Testis (tissue), 3 donors: ENCODE results near the gene ARL6IP1. TPM values are rescaled to one million over a fixed set of nuclear protein-coding genes. Genes with fewer than 3 reads are reported as not detected.

Experiments used
- polyA plus RNA-seq: library from polyadenylated mRNA; stranded (reverse); fragments of 350-450 nt; fragmentation: Illumina TruSeq; extraction: RNeasy Lipid Tissue Mini Kit (QIAGEN cat#74804); gene quantifications from one replicate; pipeline ENCODE4 v1.2.3, GENCODE V29; 2014; ENCODE audit warnings: low read depth, low replicate concordance; ENCODE audit not compliant: insufficient read depth
- total RNA-seq, 2 donors: library from RNA; depleted of rRNA; stranded (reverse); fragments of >200 nt; gene quantifications; one replicate each; pipeline ENCODE4 v1.2.3, GENCODE V29; 2016

Gene ARL6IP1
- total and polyA plus RNA-seq, 3 donors from 2014 or later = 219 to 392 (median 392) TPM

Other genes starting within 250 kb of the ARL6IP1 start
- gene NOMO2, start 239.5 kb downstream of the ARL6IP1 start, total RNA-seq = 100 to 1,000 TPM in 1 of 2 donors, 10 to 100 TPM in 1; 57.0 to 108 TPM
- gene NOMO2, start 239.5 kb downstream of the ARL6IP1 start, polyA plus RNA-seq = 81.6 TPM
- gene RPS15A, start 11.2 kb downstream of the ARL6IP1 start, total RNA-seq = 100 to 1,000 TPM; 342 to 970 TPM
- 1,223 TPM for gene RPS15A, start 11.2 kb downstream of the ARL6IP1 start, polyA plus RNA-seq
- gene SMG1, start 124.9 kb upstream of the ARL6IP1 start, total RNA-seq = 100 to 1,000 TPM; 113 to 138 TPM
- gene SMG1, start 124.9 kb upstream of the ARL6IP1 start, polyA plus RNA-seq = 32.3 TPM
- gene TMC7, start 182.4 kb upstream of the ARL6IP1 start, total RNA-seq = 10 to 100 TPM in 1 of 2 donors, 1 to 10 TPM in 1; 9.8 to 14.6 TPM
- gene TMC7, start 182.4 kb upstream of the ARL6IP1 start, polyA plus RNA-seq = 33.0 TPM